DND-41 (cell line): ENCODE data around the gene WWC1.

Source experiments
- EZH2 ChIP-seq: IDR thresholded peaks from 3 replicates; pipeline ENCODE4 v1.6.1; 2012; ENCODE audit warnings: borderline replicate concordance, low read depth, mild to moderate bottlenecking, moderate library complexity, low read length, inconsistent platforms; ENCODE audit not compliant: severe bottlenecking
- TF ChIP-seq, protein P1 (sequence below): IDR thresholded peaks from 2 replicates; pipeline ENCODE4 v1.5.1; 2012; ENCODE audit warnings: borderline replicate concordance, low read length, moderate library complexity, mild to moderate bottlenecking; ENCODE audit not compliant: poor library complexity, severe bottlenecking; ENCODE audit errors: extremely low read depth

DNA sequence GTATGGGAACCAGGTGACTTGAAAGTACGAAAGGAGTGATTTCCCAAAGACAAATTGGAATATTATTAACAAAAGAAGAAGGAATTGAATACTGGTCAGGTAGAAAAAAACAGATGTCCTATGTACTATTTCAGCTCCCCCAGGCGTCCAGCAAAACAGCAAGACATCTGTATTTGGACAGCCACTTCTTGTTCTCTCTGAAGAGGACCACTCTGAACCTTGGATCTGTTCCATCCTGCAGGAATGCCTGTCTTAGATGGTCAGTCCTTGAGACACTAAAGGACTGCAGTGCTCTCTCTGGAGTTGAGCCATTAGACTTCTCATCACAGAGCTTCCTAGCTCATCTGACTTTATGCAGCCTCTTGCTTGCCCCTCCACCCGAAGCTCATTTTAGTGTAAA, 120.4 kb downstream of the WWC1 start:
- TF ChIP-seq, protein P1, sequence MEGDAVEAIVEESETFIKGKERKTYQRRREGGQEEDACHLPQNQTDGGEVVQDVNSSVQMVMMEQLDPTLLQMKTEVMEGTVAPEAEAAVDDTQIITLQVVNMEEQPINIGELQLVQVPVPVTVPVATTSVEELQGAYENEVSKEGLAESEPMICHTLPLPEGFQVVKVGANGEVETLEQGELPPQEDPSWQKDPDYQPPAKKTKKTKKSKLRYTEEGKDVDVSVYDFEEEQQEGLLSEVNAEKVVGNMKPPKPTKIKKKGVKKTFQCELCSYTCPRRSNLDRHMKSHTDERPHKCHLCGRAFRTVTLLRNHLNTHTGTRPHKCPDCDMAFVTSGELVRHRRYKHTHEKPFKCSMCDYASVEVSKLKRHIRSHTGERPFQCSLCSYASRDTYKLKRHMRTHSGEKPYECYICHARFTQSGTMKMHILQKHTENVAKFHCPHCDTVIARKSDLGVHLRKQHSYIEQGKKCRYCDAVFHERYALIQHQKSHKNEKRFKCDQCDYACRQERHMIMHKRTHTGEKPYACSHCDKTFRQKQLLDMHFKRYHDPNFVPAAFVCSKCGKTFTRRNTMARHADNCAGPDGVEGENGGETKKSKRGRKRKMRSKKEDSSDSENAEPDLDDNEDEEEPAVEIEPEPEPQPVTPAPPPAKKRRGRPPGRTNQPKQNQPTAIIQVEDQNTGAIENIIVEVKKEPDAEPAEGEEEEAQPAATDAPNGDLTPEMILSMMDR, result no peak
- TF ChIP-seq EZH2, result no peak
